Measurements from ENCODE around the gene SYPL2. TPM values are rescaled to one million over a fixed set of nuclear protein-coding genes. Genes with fewer than 3 reads are reported as not detected.

The SYPL2 gene
- total RNA-seq, 4 donors from 2014 or later: 0.15 to 0.79 (median 0.19) TPM; not detected in 1

DNA sequence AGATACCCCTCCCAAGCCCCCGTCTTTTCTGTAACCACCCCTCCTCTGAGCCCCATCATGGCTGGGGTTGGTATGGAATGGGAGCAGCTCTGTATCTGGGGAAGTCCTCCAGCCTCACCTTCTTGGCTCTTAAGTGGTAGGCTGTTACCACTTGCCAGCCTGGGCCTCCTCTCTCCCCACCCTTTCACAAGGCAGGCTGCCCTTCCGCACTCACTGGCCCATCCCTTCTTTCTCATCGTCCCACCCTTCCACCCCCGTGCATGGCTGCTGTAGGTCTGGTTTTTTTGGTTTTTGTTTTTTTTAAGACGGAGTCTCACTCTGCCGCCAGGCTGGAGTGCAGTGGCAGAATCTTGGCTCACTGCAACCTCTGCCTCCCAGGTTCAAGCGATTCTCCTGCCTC lies 32.7 kb downstream of the SYPL2 start:
- no peak for DNase-seq
- Histone ChIP-seq H3K9me3 (no peaks in the 10 kb centered on the region), H3K27me3 (no peaks in the 10 kb centered on the region), H3K36me3 (peaks cover 0 to 52% (median 5%) of the 10 kb centered on the region in 3 donors), H3K27ac (peak overlapping the region; percentile 48 to 84 (median 71)), H3K4me3 (no peak overlapping the region), H3K4me1 (peaks cover 34 to 80% (median 42%) of the 10 kb centered on the region in 3 donors)
- TF ChIP-seq, protein P1, sequence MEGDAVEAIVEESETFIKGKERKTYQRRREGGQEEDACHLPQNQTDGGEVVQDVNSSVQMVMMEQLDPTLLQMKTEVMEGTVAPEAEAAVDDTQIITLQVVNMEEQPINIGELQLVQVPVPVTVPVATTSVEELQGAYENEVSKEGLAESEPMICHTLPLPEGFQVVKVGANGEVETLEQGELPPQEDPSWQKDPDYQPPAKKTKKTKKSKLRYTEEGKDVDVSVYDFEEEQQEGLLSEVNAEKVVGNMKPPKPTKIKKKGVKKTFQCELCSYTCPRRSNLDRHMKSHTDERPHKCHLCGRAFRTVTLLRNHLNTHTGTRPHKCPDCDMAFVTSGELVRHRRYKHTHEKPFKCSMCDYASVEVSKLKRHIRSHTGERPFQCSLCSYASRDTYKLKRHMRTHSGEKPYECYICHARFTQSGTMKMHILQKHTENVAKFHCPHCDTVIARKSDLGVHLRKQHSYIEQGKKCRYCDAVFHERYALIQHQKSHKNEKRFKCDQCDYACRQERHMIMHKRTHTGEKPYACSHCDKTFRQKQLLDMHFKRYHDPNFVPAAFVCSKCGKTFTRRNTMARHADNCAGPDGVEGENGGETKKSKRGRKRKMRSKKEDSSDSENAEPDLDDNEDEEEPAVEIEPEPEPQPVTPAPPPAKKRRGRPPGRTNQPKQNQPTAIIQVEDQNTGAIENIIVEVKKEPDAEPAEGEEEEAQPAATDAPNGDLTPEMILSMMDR (IDR thresholded peaks at IDR 0.05): no peak
- TF ChIP-seq POLR2A (IDR thresholded peaks at IDR 0.05): no peak
- WGBS, 2 donors: 32 to 68% methylated on average over 6 to 7 of the region's 7 CpGs
- intact Hi-C loops (cut with DNase I): no loop called here

DNA sequence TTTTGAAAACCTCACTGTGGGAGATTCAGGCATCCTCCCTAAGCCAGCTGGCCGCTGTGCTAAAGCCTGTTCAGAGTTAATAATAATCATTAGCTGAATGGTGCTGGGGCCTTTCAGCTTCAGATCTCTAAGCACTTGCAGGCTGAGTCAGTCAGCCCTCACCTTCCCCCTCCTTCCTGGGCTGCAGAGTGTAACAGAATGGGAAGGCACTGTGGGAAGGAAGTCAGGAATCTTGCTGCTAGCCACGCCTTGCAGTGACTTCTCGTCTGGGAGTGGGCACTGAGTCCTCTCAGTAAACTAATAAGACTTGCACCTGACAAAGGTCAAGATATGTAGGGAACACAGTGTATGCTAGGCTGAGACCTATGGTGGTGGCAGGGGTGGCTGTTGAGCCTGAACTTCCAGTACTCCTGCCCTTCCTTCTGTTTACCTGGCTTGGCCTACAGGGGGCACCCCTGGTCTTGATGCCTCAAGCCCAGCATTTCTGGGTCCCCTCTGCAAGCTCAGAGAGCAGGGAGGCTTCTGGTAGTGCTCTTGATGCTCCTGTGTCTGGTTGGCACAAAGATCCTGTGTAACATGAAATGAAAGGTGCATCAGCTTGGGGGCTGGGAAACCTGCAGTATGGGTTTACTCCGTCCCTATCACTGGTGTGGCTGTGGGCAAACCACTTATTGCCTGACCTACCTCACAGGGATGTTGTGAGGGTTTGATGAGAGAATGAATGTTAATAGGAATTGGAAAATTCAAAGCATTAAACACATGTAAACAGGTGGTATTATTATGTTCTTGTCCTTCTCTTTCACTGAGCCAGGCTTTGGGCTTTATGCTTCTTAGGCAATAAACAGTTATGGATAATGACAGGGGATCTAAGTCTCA lies 33.6 kb downstream of the SYPL2 start:
- H3K4me3 ChIP-seq: no peak overlapping the region
- TF ChIP-seq POLR2A (IDR thresholded peaks at IDR 0.05): no peak
- TF ChIP-seq, protein P1 (IDR thresholded peaks at IDR 0.05): peak in 5 of 6 experiments; percentile 31 to 64 (median 37)
- peak overlapping the region; percentile 48 to 84 (median 71) for H3K27ac ChIP-seq
- intact Hi-C loops (cut with DNase I): no loop called here
- no peak for DNase-seq
- no peaks in the 10 kb centered on the region for H3K27me3 ChIP-seq
- H3K4me1 ChIP-seq: peaks cover 27 to 76% (median 39%) of the 10 kb centered on the region in 3 donors
- 42 to 48% methylated on average over 3 of the region's 4 CpGs for WGBS, 2 donors
- H3K36me3 ChIP-seq: peaks cover 0 to 52% (median 5%) of the 10 kb centered on the region in 3 donors
- no peaks in the 10 kb centered on the region for H3K9me3 ChIP-seq

DNA sequence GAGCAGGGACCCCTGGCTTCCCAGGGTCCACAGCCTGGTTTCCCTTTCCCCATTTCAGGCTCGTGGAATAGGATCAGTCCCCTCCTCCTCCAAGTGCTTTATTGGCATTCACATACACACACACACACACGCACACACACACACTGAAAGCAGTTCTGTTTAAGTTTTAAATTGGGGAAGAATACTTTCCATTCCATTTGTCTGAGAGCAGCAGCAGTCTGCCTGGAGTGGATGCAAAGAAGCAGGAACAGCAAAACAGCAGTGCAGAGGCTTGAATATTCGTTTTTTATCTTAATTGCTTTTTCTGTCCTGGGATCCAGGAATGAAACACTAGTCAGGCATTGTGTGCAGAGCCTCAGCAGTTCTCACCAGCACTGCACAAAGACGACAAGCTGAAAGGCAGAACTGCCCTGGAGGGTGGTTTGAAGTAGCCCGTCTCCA lies 34.6 kb downstream of the SYPL2 start:
- Histone ChIP-seq H3K9me3 (no peaks in the 10 kb centered on the region), H3K4me3 (no peak overlapping the region), H3K27ac (peak overlapping the region in 3 of 4 donors; percentile 5 to 84 (median 7)), H3K27me3 (no peaks in the 10 kb centered on the region), H3K4me1 (peaks cover 25 to 65% (median 35%) of the 10 kb centered on the region in 3 donors), H3K36me3 (peaks cover 0 to 47% (median 5%) of the 10 kb centered on the region in 3 donors)
- TF ChIP-seq, protein P1 (IDR thresholded peaks at IDR 0.05): no peak
- no peak for TF ChIP-seq POLR2A (IDR thresholded peaks at IDR 0.05)
- WGBS, 2 donors: 35 to 44% methylated on average over 5 of the region's 5 CpGs
- DNase-seq: no peak
- intact Hi-C loops (cut with DNase I): no loop called here

DNA sequence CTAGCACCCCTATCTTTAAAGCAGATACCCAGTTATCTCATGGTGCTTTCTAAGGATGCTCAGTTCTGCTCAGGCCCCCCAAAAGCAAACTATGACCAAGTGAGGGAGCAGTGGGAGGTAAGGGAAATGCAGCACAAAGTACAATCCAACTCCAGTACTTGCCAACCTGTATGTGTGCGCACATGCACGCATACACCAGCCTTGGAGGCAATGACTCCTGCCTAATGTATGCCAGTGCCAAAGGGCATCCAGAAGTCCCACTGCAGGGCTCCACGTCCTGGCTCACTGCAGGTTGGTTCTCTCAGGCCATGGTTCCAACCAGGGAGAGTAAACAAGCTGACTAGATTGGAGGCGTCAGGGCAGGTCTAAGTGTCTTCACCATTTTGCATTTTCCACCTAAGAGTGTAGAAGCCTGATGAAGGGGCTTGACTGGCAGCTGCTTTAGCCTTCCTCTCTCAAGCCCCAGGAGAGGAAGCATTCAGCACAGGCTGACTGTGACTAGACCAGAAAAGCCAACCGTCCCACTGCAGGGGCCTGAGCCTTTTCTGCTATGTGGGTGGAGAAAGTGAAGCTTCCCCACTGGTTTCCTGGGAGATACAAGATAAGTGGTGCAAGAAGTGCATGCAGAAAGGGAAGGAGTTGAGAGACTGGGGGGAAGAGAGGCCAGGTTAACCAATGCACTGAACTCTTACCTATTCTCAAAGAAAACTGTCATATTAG lies 35.5 kb downstream of the SYPL2 start:
- H3K4me1 ChIP-seq: peaks cover 25 to 61% (median 35%) of the 10 kb centered on the region in 3 donors
- TF ChIP-seq, protein P1 (IDR thresholded peaks at IDR 0.05): no peak
- no peak for TF ChIP-seq POLR2A (IDR thresholded peaks at IDR 0.05)
- WGBS, 2 donors: 38 to 43% methylated on average over 5 of the region's 5 CpGs
- no peaks in the 10 kb centered on the region for H3K27me3 ChIP-seq
- H3K9me3 ChIP-seq: no peaks in the 10 kb centered on the region
- intact Hi-C loops (cut with DNase I): no loop called here
- peaks cover 0 to 39% (median 3%) of the 10 kb centered on the region in 3 donors for H3K36me3 ChIP-seq
- no peak overlapping the region for H3K4me3 ChIP-seq
- H3K27ac ChIP-seq: peak overlapping the region in 3 of 4 donors; percentile 5 to 38 (median 7)
- DNase-seq: no peak

All from esophagus squamous epithelium (tissue), 5 donors.